Measurements from ENCODE around the gene ASAH2B.

ASAH2B gene

GRCh38 chr10:50798297-50798696 lies 58.6 kb downstream of the ASAH2B start:
- DNase-seq (ENCODE audit: low spot score): no peak

GRCh38 chr10:50799595-50799994 lies 59.9 kb downstream of the ASAH2B start:
- no peak for DNase-seq (ENCODE audit: low spot score)

GRCh38 chr10:50805981-50806622 lies 66.4 kb downstream of the ASAH2B start:
- DNase-seq (ENCODE audit: low spot score): no peak

GRCh38 chr10:50807851-50808776 lies 68.4 kb downstream of the ASAH2B start:
- DNase-seq (ENCODE audit: low spot score): peak; percentile 17

Measured in HuH-7.5 (cell line).